ENCODE results near the gene AGPAT4.

- no peak for TF ChIP-seq CTCF (IDR thresholded peaks at IDR 0.05 in 2 of 3, conservative IDR thresholded peaks at IDR 0.05 in 1 of 3; ENCODE audit: borderline replicate concordance in 1 of 3, insufficient read depth in 1 of 3, low read depth in 2 of 3, low read length in 2 of 3)
- TF ChIP-seq POLR2A (IDR thresholded peaks at IDR 0.05; ENCODE audit: borderline replicate concordance, extremely low read depth, insufficient read depth, insufficient read length), result no peak
- TF ChIP-seq ZNF274 (IDR thresholded peaks at IDR 0.05; ENCODE audit: low read depth, low read length), result no peak
- TF ChIP-seq EZH2phosphoT487 (IDR thresholded peaks at IDR 0.05; ENCODE audit: borderline replicate concordance), result no peak
- TF ChIP-seq REST (IDR thresholded peaks at IDR 0.05; ENCODE audit: low read depth), result no peak
- no peak for TF ChIP-seq MAX (IDR thresholded peaks at IDR 0.05)
- TF ChIP-seq EGR1 (IDR thresholded peaks at IDR 0.05; ENCODE audit: low read depth), result no peak
- no peak for TF ChIP-seq ATF3 (IDR thresholded peaks at IDR 0.05)
- TF ChIP-seq SIN3A (IDR thresholded peaks at IDR 0.05; ENCODE audit: low read depth), result no peak
- no peak for TF ChIP-seq ZBTB33 (IDR thresholded peaks at IDR 0.05; ENCODE audit: extremely low read depth, insufficient replicate concordance, low read length)
Observed at GRCh38 chr6:161162722-161163121, 111.1 kb downstream of the AGPAT4 start.

Data from HCT116 (cell line).